K562 (cell line): ENCODE measurements around the gene FGF10.

ENCODE experiments used
- CHD2 ChIP-seq: IDR thresholded peaks from 2 replicates; pipeline ENCODE4 v1.6.1; 2011; ENCODE audit warnings: low read depth, low read length
- CTCF ChIP-seq, 3 experiments: IDR thresholded peaks in 2 of 3; conservative IDR thresholded peaks in 1 of 3; 2 replicates each; pipeline ENCODE4 v1.5.1; 2011 to 2012; ENCODE audit warnings: low read length in 3 of 3, mild to moderate bottlenecking in 3 of 3, control low read depth in 2 of 3, improper control_type of control experiment in 1 of 3, inconsistent platforms in 1 of 3, low read depth in 1 of 3, mixed read lengths in 1 of 3, moderate library complexity in 1 of 3; ENCODE audit not compliant: insufficient read depth in 2 of 3
- ELK1 ChIP-seq: sonication (generic); formaldehyde crosslinking; IDR thresholded peaks from 2 replicates; pipeline ENCODE4 v1.8.1; 2022; ENCODE audit warnings: missing genetic modification reagents
- FOS ChIP-seq: IDR thresholded peaks from 3 replicates; pipeline ENCODE4 v1.6.1; 2011; ENCODE audit not compliant: insufficient read length; ENCODE audit errors: extremely low read depth
- HDAC6 ChIP-seq: IDR thresholded peaks from 2 replicates; pipeline ENCODE4 v1.6.1; 2012; ENCODE audit warnings: low read depth, mild to moderate bottlenecking, control low read depth, inconsistent platforms, low read length, moderate library complexity
- HOMEZ ChIP-seq: fragments of 250-450 bp; sonication (Bioruptor Pico); IDR thresholded peaks from 2 replicates; pipeline ENCODE4 v1.4.0; 2020; ENCODE audit warnings: mild to moderate bottlenecking, moderate library complexity
- MAFF ChIP-seq: IDR thresholded peaks from 2 replicates; pipeline ENCODE4 v1.6.1; 2012; ENCODE audit warnings: low read length, improper control_type of control experiment
- MEF2A ChIP-seq: IDR thresholded peaks from 2 replicates; pipeline ENCODE4 v1.6.1; 2011; ENCODE audit warnings: low read depth, mild to moderate bottlenecking, low read length, moderate library complexity; ENCODE audit not compliant: control insufficient read depth
- SMC3 ChIP-seq: conservative IDR thresholded peaks from 2 replicates; pipeline ENCODE4 v1.6.1; 2011; ENCODE audit warnings: low read depth, low read length, improper control_type of control experiment; ENCODE audit not compliant: insufficient read depth
- ZNF165 ChIP-seq: fragments of 250-450 bp; sonication (Bioruptor Pico); IDR thresholded peaks from 2 replicates; pipeline ENCODE4 v1.4.0; 2020; ENCODE audit warnings: borderline replicate concordance
- TF ChIP-seq, protein P1 (sequence below): fragments of 450-650 bp; IDR thresholded peaks from 2 replicates; pipeline ENCODE4 v1.6.1; 2016; ENCODE audit warnings: antibody characterized with exemption
- TF ChIP-seq, protein P2 (sequence below): fragments of 250-450 bp; sonication (Bioruptor Pico); IDR thresholded peaks from 2 replicates; pipeline ENCODE4 v1.8.0; 2022; ENCODE audit warnings: moderate library complexity, mild to moderate bottlenecking, inconsistent platforms
- TF ChIP-seq, protein P3 (sequence below): fragments of 250-450 bp; sonication (Bioruptor Pico); IDR thresholded peaks from 2 replicates; pipeline ENCODE4 v1.4.0; 2020; ENCODE audit warnings: borderline replicate concordance
- TF ChIP-seq, protein P4 (sequence below): sonication (generic); formaldehyde crosslinking; IDR thresholded peaks from 2 replicates; pipeline ENCODE4 v1.8.0; 2022; ENCODE audit warnings: missing genetic modification reagents, mild to moderate bottlenecking, borderline replicate concordance

GRCh38 chr5:44321144-44321725 is 68.0 kb downstream of the FGF10 start:
- TF ChIP-seq HOMEZ (CRISPR knock-in tag) (no peak), FOS (no peak), SMC3 (no peak), CHD2 (no peak), ZNF165 (CRISPR knock-in tag) (no peak), MAFF (no peak), CTCF (IDR thresholded peaks at IDR 0.05 in 2 of 3, conservative IDR thresholded peaks at IDR 0.05 in 1 of 3; ENCODE audit: insufficient read depth in 2 of 3, low read depth in 1 of 3, low read length in 3 of 3) (no peak), MEF2A (no peak), HDAC6 (no peak), ELK1 (CRISPR knock-in tag) (no peak)
- TF ChIP-seq, protein P1, sequence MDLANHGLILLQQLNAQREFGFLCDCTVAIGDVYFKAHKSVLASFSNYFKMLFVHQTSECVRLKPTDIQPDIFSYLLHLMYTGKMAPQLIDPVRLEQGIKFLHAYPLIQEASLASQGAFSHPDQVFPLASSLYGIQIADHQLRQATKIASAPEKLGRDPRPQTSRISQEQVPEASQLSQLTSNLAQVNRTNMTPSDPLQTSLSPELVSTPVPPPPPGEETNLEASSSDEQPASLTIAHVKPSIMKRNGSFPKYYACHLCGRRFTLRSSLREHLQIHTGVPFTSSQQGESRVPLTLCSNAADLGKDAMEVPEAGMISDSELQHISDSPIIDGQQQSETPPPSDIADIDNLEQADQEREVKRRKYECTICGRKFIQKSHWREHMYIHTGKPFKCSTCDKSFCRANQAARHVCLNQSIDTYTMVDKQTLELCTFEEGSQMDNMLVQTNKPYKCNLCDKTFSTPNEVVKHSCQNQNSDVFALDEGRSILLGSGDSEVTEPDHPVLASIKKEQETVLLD, result no peak
- TF ChIP-seq, protein P2, sequence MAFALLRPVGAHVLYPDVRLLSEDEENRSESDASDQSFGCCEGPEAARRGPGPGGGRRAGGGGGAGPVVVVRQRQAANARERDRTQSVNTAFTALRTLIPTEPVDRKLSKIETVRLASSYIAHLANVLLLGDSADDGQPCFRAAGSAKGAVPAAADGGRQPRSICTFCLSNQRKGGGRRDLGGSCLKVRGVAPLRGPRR (CRISPR knock-in tag), result no peak
- TF ChIP-seq, protein P3, sequence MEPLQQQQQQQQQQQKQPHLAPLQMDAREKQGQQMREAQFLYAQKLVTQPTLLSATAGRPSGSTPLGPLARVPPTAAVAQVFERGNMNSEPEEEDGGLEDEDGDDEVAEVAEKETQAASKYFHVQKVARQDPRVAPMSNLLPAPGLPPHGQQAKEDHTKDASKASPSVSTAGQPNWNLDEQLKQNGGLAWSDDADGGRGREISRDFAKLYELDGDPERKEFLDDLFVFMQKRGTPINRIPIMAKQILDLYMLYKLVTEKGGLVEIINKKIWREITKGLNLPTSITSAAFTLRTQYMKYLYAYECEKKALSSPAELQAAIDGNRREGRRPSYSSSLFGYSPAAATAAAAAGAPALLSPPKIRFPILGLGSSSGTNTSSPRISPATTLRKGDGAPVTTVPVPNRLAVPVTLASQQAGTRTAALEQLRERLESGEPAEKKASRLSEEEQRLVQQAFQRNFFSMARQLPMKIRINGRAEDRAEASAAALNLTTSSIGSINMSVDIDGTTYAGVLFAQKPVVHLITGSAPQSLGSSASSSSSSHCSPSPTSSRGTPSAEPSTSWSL, result no peak
- TF ChIP-seq, protein P4, sequence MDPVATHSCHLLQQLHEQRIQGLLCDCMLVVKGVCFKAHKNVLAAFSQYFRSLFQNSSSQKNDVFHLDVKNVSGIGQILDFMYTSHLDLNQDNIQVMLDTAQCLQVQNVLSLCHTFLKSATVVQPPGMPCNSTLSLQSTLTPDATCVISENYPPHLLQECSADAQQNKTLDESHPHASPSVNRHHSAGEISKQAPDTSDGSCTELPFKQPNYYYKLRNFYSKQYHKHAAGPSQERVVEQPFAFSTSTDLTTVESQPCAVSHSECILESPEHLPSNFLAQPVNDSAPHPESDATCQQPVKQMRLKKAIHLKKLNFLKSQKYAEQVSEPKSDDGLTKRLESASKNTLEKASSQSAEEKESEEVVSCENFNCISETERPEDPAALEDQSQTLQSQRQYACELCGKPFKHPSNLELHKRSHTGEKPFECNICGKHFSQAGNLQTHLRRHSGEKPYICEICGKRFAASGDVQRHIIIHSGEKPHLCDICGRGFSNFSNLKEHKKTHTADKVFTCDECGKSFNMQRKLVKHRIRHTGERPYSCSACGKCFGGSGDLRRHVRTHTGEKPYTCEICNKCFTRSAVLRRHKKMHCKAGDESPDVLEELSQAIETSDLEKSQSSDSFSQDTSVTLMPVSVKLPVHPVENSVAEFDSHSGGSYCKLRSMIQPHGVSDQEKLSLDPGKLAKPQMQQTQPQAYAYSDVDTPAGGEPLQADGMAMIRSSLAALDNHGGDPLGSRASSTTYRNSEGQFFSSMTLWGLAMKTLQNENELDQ, result no peak
